HepG2 (cell line): Measurements from ENCODE around the gene HCN4. TPM values are rescaled to one million over a fixed set of nuclear protein-coding genes. Genes with fewer than 3 reads are reported as not detected.

ENCODE experiments used
- ATAC-seq: fragments of 200-7000 bp; cut with Tn5 transposase; 3 replicates; pipeline ENCODE4 v1.9.1; 2020; ENCODE audit warnings: mild to moderate bottlenecking, moderate library complexity
- BruUV-seq: library from RNA; stranded (reverse); fragments of 400-500 nt; replicated peaks from 2 replicates; lab custom pipeline; 2021; lab: Mats Ljungman, UMichigan
- CTCF ChIA-PET: fragments of 300-600 bp; formaldehyde crosslinking; extraction: SDS; loops from one replicate; lab custom pipeline; 2021; ENCODE audit warnings: low total read pairs, inconsistent platforms, low intra/inter-chr PET ratio; lab: Yijun Ruan, JAX
- POLR2A ChIA-PET: fragments of 350-600 bp; sonication (Branson Sonifier 250); formaldehyde crosslinking; loops from one replicate; lab custom pipeline; 2020; ENCODE audit warnings: antibody characterized with exemption, inconsistent platforms; lab: Yijun Ruan, JAX
- DNase-seq: peaks from one replicate; pipeline ENCODE4 v3.0.0-alpha.2; 2015; ENCODE audit warnings: low spot score
- FAIRE-seq: peaks from 3 replicates; lab custom pipeline; 2011; peaks lifted over from hg19 to GRCh38; lab: Jason Lieb, UNC
- H2AFZ ChIP-seq: one replicate; pipeline ENCODE4 v1.6.1; 2011; ENCODE audit warnings: low read length, inconsistent platforms
- H3K27ac ChIP-seq: fragments of 300-600 bp; 3 replicates; pipeline ENCODE4 v1.8.0; 2011; ENCODE audit warnings: mixed run types, mild to moderate bottlenecking, mixed read lengths, low read length, inconsistent platforms; ENCODE audit not compliant: insufficient read depth; ENCODE audit errors: extremely low read length
- H3K27me3 ChIP-seq, 2 experiments: fragments of 200-600 bp in 1 of 2; 2 replicates in 1 of 2; 3 replicates in 1 of 2; pipeline versions ENCODE4 v1.6.0 to v1.8.0; 2011; ENCODE audit warnings: low read length in 2 of 2, mild to moderate bottlenecking in 2 of 2, moderate library complexity in 2 of 2, inconsistent platforms in 1 of 2; ENCODE audit not compliant: insufficient read depth in 2 of 2, control insufficient read depth in 1 of 2
- H3K36me3 ChIP-seq, 2 experiments: fragments of 200-600 bp in 1 of 2; replicated peaks in 1 of 2; 2 replicates in 1 of 2; 3 replicates in 1 of 2; pipeline versions ENCODE4 v1.5.1 to v1.8.0; 2011; ENCODE audit warnings: low read length in 2 of 2, inconsistent platforms in 1 of 2; ENCODE audit not compliant: insufficient read depth in 2 of 2, control insufficient read depth in 1 of 2
- H3K4me1 ChIP-seq: 2 replicates; pipeline ENCODE4 v1.5.1; 2012; ENCODE audit warnings: low read length, inconsistent platforms; ENCODE audit not compliant: insufficient read depth
- H3K4me2 ChIP-seq: 2 replicates; pipeline ENCODE4 v1.6.0; 2011; ENCODE audit warnings: low read depth, low read length, inconsistent platforms
- H3K4me3 ChIP-seq, 3 experiments: fragments of 200-600 bp in 1 of 3; sonication (generic), shearing (Covaris generic) in 1 of 3; replicated peaks in 1 of 3; 2 replicates each; pipeline ENCODE4 v1.5.1; 2011 to 2016; ENCODE audit warnings: low read length in 3 of 3, inconsistent platforms in 2 of 3, low read depth in 2 of 3, mild to moderate bottlenecking in 2 of 3, control low read depth in 1 of 3, mixed read lengths in 1 of 3; ENCODE audit not compliant: insufficient read depth in 1 of 3
- H3K79me2 ChIP-seq: one replicate; pipeline ENCODE4 v1.6.1; 2011; ENCODE audit warnings: low read length, inconsistent platforms; ENCODE audit not compliant: insufficient read depth
- H3K9ac ChIP-seq: 2 replicates; pipeline ENCODE4 v1.6.0; 2011; ENCODE audit warnings: mild to moderate bottlenecking, low read depth, low read length, inconsistent platforms; ENCODE audit not compliant: insufficient read depth
- H3K9me3 ChIP-seq: 2 replicates; pipeline ENCODE4 v1.5.1; 2012; ENCODE audit warnings: mild to moderate bottlenecking, low read length
- H4K20me1 ChIP-seq: 2 replicates; pipeline ENCODE4 v1.6.0; 2011; ENCODE audit warnings: inconsistent platforms, mild to moderate bottlenecking, low read length, moderate library complexity; ENCODE audit not compliant: insufficient read depth
- AHR ChIP-seq: IDR thresholded peaks from 2 replicates; pipeline ENCODE4 v1.6.1; 2018; ENCODE audit warnings: missing genetic modification reagents, missing compliant biosample characterization
- DNMT1 ChIP-seq: sonication (generic); formaldehyde crosslinking; IDR thresholded peaks from 2 replicates; pipeline ENCODE4 v1.5.1; 2020; ENCODE audit warnings: mild to moderate bottlenecking, missing genetic modification reagents
- HNF4A ChIP-seq: sonication (generic); formaldehyde crosslinking; IDR thresholded peaks from 2 replicates; pipeline ENCODE4 v1.4.0; 2020; ENCODE audit warnings: missing genetic modification reagents
- HNRNPLL ChIP-seq: fragments of 200-400 bp; formaldehyde crosslinking; IDR thresholded peaks from 2 replicates; pipeline ENCODE4 v1.6.1; 2017; ENCODE audit warnings: mild to moderate bottlenecking, low read depth, low read length; ENCODE audit not compliant: poor library complexity, severe bottlenecking
- KDM3A ChIP-seq: IDR thresholded peaks from 2 replicates; pipeline ENCODE4 v1.6.1; 2018; ENCODE audit warnings: low read depth, missing compliant biosample characterization
- MEIS2 ChIP-seq: sonication (generic); formaldehyde crosslinking; IDR thresholded peaks from 2 replicates; pipeline ENCODE4 v1.9.0; 2021; ENCODE audit warnings: mild to moderate bottlenecking, missing genetic modification reagents
- NFYB ChIP-seq: sonication (generic); formaldehyde crosslinking; IDR thresholded peaks from 2 replicates; pipeline ENCODE4 v1.4.0; 2020; ENCODE audit warnings: missing genetic modification reagents
- NR2F6 ChIP-seq, 2 experiments: IDR thresholded peaks; 2 replicates each; pipeline ENCODE4 v1.6.1; 2016; ENCODE audit warnings: antibody characterized with exemption in 1 of 2, mild to moderate bottlenecking in 1 of 2
- SCMH1 ChIP-seq: sonication (generic); formaldehyde crosslinking; IDR thresholded peaks from 2 replicates; pipeline ENCODE4 v1.9.0; 2021; ENCODE audit warnings: missing genetic modification reagents, mild to moderate bottlenecking, borderline replicate concordance
- ZNF317 ChIP-seq: sonication (generic); formaldehyde crosslinking; IDR thresholded peaks from 2 replicates; pipeline ENCODE4 v1.5.0; 2020; ENCODE audit warnings: mild to moderate bottlenecking, missing genetic modification reagents
- WGBS: methylation state at CpG from one replicate; pipeline ENCODE4 v1.1.6; 2017; ENCODE audit warnings: low lambda C conversion rate; 5-methylcytosine and 5-hydroxymethylcytosine counted together
- in situ Hi-C: cut with HindIII; loops from 2 replicates; pipeline ENCODE4 v1.10.0; 2017; ENCODE audit warnings: low pct_unique_long_range_greater_than_20kb; ENCODE audit not compliant: extremely low pct_ligation_motif_present
- intact Hi-C: fragments of 100-400 bp; cut with micrococcal nuclease; formaldehyde crosslinking; loops from one replicate; pipeline ENCODE4 v1.10.0; 2022; ENCODE audit not compliant: unreplicated experiment
- polyA plus RNA-seq, 8 experiments: library from polyadenylated mRNA; depleted of rRNA in 3 of 8; stranded (reverse) in 7 of 8; unstranded in 1 of 8; fragments of >200 nt; fragmentation: Illumina TruSeq in 4 of 8; extraction: Trizol in 4 of 8; gene quantifications; 2 replicates each; pipeline versions ENCODE4 v1.2.1 to v1.2.3, GENCODE V29; 2011 to 2016; ENCODE audit warnings: low read depth in 4 of 8, missing spikeins in 1 of 8, mixed read lengths in 1 of 8; ENCODE audit not compliant: insufficient read depth in 1 of 8
- total RNA-seq, 5 experiments: library from RNA; depleted of rRNA; stranded (reverse); fragments of >200 nt; fragmentation: Illumina TruSeq; extraction: Trizol; gene quantifications; 2 replicates each; pipeline ENCODE4 v1.2.3, GENCODE V29; 2016; ENCODE audit warnings: low read depth in 1 of 5
- TF ChIP-seq, protein P1 (sequence below): IDR thresholded peaks from 2 replicates; pipeline ENCODE4 v1.6.1; 2016; ENCODE audit warnings: mild to moderate bottlenecking
- TF ChIP-seq, protein P2 (sequence below): sonication (generic); formaldehyde crosslinking; conservative IDR thresholded peaks from 2 replicates; pipeline ENCODE4 v1.8.1; 2023; ENCODE audit warnings: missing genetic modification reagents
- TF ChIP-seq, protein P3 (sequence below): IDR thresholded peaks from 2 replicates; pipeline ENCODE4 v1.6.1; 2016; ENCODE audit warnings: low read depth, control low read depth

The HCN4 gene
- total and polyA plus RNA-seq, 2 of the 13 experiments (the other 11 are each of a cell fraction or from before 2014, with no cell fraction given), result not detected

DNA sequence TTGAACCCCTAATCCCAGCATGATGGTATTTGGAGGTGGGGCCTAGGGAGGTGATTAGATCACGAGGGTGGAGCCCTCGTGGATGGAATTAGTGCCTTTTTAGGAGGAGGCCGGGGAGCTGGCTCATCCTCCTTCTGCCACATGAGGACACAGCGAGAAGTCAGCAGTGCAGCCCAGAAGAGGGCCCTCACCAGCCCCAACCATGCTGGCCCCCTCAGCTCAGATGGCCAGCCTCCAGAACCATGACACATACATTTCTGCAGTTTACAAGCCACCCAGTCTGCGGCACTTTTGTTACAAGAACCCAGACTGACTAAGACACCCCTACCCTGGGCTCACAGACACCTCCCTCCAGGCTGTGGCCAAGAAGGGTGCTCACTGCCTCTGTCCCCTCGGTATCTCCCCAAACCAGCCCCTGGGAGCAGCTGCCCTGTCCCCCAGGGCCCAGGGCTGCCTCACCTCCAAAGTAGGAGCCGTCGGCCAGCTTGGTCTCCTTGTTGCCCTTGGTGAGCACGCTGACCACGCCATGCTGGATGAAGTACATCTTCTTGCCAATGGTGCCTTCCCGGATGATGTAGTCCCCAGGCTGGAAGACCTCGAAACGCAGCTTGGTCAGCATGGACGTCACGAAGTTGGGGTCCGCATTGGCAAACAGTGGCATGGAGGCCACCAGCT lies 44.1 kb downstream of the HCN4 start:
- Histone ChIP-seq H3K27me3 (peaks cover 4 to 41% of the 10 kb centered on the region in 2 experiments; a peak in 4 of 5 replicates), H3K27ac (no peak overlapping the region), H3K79me2 (no peaks in the 10 kb centered on the region), H2AFZ (no peak overlapping the region), H3K9ac (no peak overlapping the region), H3K4me2 (no peak overlapping the region), H3K4me3 (no peak overlapping the region), H4K20me1 (no peaks in the 10 kb centered on the region), H3K36me3 (no peaks in the 10 kb centered on the region), H3K4me1 (no peaks in the 10 kb centered on the region), H3K9me3 (no peaks in the 10 kb centered on the region)
- BruUV-seq, result no TSS peak
- TF ChIP-seq NFYB (CRISPR knock-in tag) (no peak), HNF4A (no peak), HNRNPLL (no peak), MEIS2 (no peak), KDM3A (CRISPR knock-in tag) (no peak), NR2F6 (IDR thresholded peaks at IDR 0.05) (no peak), NR2F6 (CRISPR knock-in tag; IDR thresholded peaks at IDR 0.05) (no peak)
- TF ChIP-seq, protein P1, sequence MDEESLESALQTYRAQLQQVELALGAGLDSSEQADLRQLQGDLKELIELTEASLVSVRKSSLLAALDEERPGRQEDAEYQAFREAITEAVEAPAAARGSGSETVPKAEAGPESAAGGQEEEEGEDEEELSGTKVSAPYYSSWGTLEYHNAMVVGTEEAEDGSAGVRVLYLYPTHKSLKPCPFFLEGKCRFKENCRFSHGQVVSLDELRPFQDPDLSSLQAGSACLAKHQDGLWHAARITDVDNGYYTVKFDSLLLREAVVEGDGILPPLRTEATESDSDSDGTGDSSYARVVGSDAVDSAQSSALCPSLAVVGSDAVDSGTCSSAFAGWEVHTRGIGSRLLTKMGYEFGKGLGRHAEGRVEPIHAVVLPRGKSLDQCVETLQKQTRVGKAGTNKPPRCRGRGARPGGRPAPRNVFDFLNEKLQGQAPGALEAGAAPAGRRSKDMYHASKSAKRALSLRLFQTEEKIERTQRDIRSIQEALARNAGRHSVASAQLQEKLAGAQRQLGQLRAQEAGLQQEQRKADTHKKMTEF (CRISPR knock-in tag), result no peak
- in situ Hi-C loops, result no loop called here
- ChIA-PET CTCF (no interaction called here), POLR2A (no interaction called here)
- no peak for DNase-seq
- no peak for FAIRE-seq
- intact Hi-C loops, result no loop called here
- 60% methylated on average over 11 of the region's 16 CpGs for WGBS
- no peak for ATAC-seq

DNA sequence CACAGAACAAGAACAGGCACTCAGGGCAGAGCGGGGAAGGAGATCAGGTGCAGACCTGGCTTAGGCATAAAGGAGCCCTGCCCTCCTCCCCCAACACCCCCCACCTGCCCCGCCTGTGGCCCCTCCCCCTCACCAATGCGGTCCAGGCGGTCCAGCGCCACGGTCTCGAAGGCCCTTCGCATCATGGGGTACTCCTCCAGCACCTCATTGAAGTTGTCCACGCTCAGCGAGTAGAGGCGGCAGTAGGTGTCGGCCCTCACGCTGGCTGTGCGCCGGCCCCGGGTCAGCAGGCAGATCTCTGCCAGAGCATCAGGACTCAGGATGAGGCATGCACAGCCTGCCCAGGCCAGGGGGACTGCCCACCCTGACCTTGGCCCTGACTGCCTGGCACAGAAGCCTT lies 44.8 kb downstream of the HCN4 start:
- no peak overlapping the region for H3K4me2 ChIP-seq
- CTCF ChIA-PET, result no interaction called here
- no peak overlapping the region for H2AFZ ChIP-seq
- DNase-seq (no peak), ATAC-seq (no peak), FAIRE-seq (no peak)
- intact Hi-C loops (no loop called here), in situ Hi-C loops (no loop called here)
- BruUV-seq, result no TSS peak
- no peaks in the 10 kb centered on the region for H4K20me1 ChIP-seq
- H3K27me3 ChIP-seq, result peaks cover 4 to 45% of the 10 kb centered on the region in 2 experiments; a peak in 4 of 5 replicates
- no peak overlapping the region for H3K9ac ChIP-seq
- H3K79me2 ChIP-seq, result no peaks in the 10 kb centered on the region
- POLR2A ChIA-PET, result no interaction called here
- WGBS, result 67% methylated on average over 9 of the region's 16 CpGs
- H3K4me1 ChIP-seq, result no peaks in the 10 kb centered on the region
- H3K9me3 ChIP-seq, result no peaks in the 10 kb centered on the region
- H3K36me3 ChIP-seq, result no peaks in the 10 kb centered on the region
- H3K4me3 ChIP-seq, result no peak overlapping the region
- no peak overlapping the region for H3K27ac ChIP-seq
- no peak for TF ChIP-seq DNMT1
- TF ChIP-seq ZNF317 (CRISPR knock-in tag), result no peak
- TF ChIP-seq AHR, result no peak
- TF ChIP-seq, protein P2, sequence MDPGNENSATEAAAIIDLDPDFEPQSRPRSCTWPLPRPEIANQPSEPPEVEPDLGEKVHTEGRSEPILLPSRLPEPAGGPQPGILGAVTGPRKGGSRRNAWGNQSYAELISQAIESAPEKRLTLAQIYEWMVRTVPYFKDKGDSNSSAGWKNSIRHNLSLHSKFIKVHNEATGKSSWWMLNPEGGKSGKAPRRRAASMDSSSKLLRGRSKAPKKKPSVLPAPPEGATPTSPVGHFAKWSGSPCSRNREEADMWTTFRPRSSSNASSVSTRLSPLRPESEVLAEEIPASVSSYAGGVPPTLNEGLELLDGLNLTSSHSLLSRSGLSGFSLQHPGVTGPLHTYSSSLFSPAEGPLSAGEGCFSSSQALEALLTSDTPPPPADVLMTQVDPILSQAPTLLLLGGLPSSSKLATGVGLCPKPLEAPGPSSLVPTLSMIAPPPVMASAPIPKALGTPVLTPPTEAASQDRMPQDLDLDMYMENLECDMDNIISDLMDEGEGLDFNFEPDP, result no peak
- no peak for TF ChIP-seq SCMH1
- TF ChIP-seq, protein P3, sequence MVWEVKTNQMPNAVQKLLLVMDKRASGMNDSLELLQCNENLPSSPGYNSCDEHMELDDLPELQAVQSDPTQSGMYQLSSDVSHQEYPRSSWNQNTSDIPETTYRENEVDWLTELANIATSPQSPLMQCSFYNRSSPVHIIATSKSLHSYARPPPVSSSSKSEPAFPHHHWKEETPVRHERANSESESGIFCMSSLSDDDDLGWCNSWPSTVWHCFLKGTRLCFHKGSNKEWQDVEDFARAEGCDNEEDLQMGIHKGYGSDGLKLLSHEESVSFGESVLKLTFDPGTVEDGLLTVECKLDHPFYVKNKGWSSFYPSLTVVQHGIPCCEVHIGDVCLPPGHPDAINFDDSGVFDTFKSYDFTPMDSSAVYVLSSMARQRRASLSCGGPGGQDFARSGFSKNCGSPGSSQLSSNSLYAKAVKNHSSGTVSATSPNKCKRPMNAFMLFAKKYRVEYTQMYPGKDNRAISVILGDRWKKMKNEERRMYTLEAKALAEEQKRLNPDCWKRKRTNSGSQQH, result no peak
